Epithelial cell of esophagus (primary cell): ENCODE measurements around the gene PTPRN2.

Source experiments
- DNase-seq: peaks from one replicate; pipeline ENCODE4 v3.0.0; 2010; ENCODE audit warnings: low read depth
- H3K4me3 ChIP-seq: 2 replicates; pipeline ENCODE4 v1.5.1; 2011; ENCODE audit warnings: mild to moderate bottlenecking, low read length, control low read depth
- CTCF ChIP-seq: IDR thresholded peaks from 2 replicates; pipeline ENCODE4 v1.5.1; 2011; ENCODE audit warnings: low read depth, mild to moderate bottlenecking, low read length, control low read depth, inconsistent platforms; ENCODE audit not compliant: insufficient read depth; ENCODE audit errors: missing control alignments

PTPRN2 gene

DNA sequence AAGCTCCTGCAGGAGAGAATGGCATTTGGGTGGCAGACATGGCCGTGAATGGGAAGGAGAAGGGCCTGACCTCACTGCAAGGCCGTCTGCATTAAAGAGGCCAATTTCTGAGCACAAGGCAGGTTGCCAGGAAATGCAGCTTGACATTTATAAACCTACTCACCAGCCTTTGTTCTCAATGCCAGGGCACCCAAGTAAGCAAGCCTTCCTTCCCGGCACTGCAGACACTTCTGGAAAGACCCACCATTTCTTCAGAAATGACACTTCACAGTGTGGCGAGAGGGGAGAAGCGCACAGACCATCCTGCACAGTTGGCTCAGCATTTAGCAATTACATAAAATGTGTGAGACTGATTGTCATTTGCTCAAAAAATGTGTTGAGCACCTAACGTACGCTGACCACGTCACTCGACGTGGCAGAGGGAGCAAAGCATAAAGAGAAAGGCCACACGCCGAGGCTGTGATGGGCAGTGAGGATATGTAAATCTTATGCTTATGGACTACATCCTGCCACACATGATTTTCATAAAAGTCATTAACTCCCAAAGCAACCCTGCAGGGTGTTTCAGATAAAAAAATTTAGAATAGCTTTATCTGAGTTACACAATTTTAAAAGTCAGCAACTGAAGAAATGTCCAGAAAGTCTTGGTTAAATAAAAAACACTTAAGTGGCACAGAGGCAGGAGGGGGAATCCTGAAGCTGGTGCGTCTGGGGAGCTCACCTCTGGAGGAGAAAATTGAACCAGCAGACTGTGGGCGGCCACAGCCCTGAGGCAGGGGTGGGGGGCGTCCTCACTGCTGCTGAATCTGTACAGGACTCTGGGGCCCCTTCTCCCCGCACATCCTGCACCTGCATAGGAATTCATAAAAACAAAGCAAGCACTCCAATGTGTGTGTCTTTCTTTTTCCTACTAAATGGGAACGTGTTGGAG, 543.8 kb downstream of the PTPRN2 start:
- H3K4me3 ChIP-seq: no peak overlapping the region
- TF ChIP-seq CTCF: no peak
- DNase-seq: no peak

DNA sequence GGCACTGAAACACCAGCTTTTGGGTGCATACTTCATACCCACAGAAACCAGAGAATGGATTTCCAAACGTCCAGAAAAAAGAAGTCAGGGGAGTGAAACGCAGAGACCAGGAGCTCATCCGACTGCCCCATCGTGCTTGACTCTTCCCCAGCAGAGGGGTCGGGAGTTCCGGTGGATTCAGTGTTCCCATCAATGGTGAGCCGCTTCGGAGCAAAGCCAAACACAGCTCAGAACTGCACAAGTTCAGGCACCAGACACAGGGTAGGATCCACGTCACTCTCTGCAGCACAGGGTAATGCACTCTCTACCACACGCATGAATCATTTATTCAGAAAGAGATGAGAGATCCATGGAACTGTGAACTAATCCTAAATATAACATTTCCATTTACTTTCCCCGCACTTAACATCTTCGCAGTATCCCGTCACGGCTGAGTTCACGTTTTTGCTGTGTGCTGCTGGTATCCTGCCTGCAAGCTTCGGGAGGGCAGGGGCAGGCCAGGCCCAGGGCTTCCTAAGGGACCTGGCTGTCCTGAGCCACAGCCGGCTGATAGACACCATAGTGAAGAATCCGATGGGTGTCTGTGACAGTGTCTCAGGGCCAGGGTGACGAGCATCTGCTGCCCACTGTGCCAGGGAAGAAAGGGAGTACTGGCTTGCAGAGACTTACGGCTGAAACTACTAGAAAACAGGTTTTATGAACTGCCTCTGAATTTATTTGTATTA, 545.3 kb downstream of the PTPRN2 start:
- H3K4me3 ChIP-seq: no peak overlapping the region

GRCh38 chr7:158040199-158040598, 547.4 kb downstream of the PTPRN2 start:
- DNase-seq: no peak
- no peak overlapping the region for H3K4me3 ChIP-seq
- no peak for TF ChIP-seq CTCF

More for the DNA sequence above, 545.3 kb downstream of the PTPRN2 start:
- no peak for DNase-seq
- no peak for TF ChIP-seq CTCF

GRCh38 chr7:158039270-158039669, 548.4 kb downstream of the PTPRN2 start:
- H3K4me3 ChIP-seq: no peak overlapping the region
- no peak for TF ChIP-seq CTCF
- no peak for DNase-seq

- no peak overlapping the region for H3K4me3 ChIP-seq
- TF ChIP-seq CTCF: no peak
- DNase-seq: no peak
Observed at GRCh38 chr7:158037211-158037610, 550.4 kb downstream of the PTPRN2 start.

- no peak for DNase-seq
- TF ChIP-seq CTCF: no peak
- no peak overlapping the region for H3K4me3 ChIP-seq
Observed at GRCh38 chr7:158035343-158035742, 552.3 kb downstream of the PTPRN2 start.
